Keratinocyte (primary cell): ENCODE data around the gene FAM177A1. TPM values are rescaled to one million over a fixed set of nuclear protein-coding genes. Genes with fewer than 3 reads are reported as not detected.

ENCODE experiments used
- DNase-seq: peaks from one replicate; pipeline ENCODE4 v3.0.0-alpha.2; 2011; ENCODE audit warnings: low read depth, missing footprints, low spot score
- FAIRE-seq: peaks from 2 replicates; lab custom pipeline; 2011; peaks lifted over from hg19 to GRCh38; lab: Jason Lieb, UNC
- H2AFZ ChIP-seq: 2 replicates; pipeline ENCODE4 v1.6.0; 2012; ENCODE audit warnings: low read length, control low read depth, inconsistent platforms; ENCODE audit not compliant: control insufficient read depth
- H3K27ac ChIP-seq: 2 replicates; pipeline ENCODE4 v1.5.1; 2011; ENCODE audit warnings: low read length; ENCODE audit not compliant: control insufficient read depth, insufficient read depth
- H3K27me3 ChIP-seq: 3 replicates; pipeline ENCODE4 v1.6.0; 2011; ENCODE audit warnings: low read length; ENCODE audit not compliant: control insufficient read depth, insufficient read depth; ENCODE audit errors: extremely low read depth
- H3K36me3 ChIP-seq, 2 experiments: 2 replicates in 1 of 2; 3 replicates in 1 of 2; pipeline ENCODE4 v1.5.1; 2011; ENCODE audit warnings: low read length in 2 of 2, mild to moderate bottlenecking in 1 of 2; ENCODE audit not compliant: control insufficient read depth in 2 of 2, insufficient read depth in 2 of 2; ENCODE audit errors: extremely low read depth in 1 of 2
- H3K4me1 ChIP-seq: 3 replicates; pipeline ENCODE4 v1.5.1; 2011; ENCODE audit warnings: low read length; ENCODE audit not compliant: control insufficient read depth, insufficient read depth; ENCODE audit errors: extremely low read depth
- H3K4me2 ChIP-seq: 3 replicates; pipeline ENCODE4 v1.6.0; 2011; ENCODE audit warnings: low read depth, low read length; ENCODE audit not compliant: control insufficient read depth, insufficient read depth; ENCODE audit errors: extremely low read depth
- H3K4me3 ChIP-seq, 3 experiments: fragments of 200-600 bp in 1 of 3; sonication (generic) in 1 of 3; 2 replicates in 2 of 3; 3 replicates in 1 of 3; pipeline ENCODE4 v1.5.1; 2011 to 2016; ENCODE audit warnings: low read length in 3 of 3, mild to moderate bottlenecking in 3 of 3, control low read depth in 2 of 3, inconsistent platforms in 1 of 3, low read depth in 1 of 3, mixed read lengths in 1 of 3, mixed run types in 1 of 3, moderate library complexity in 1 of 3; ENCODE audit not compliant: control insufficient read depth in 2 of 3, insufficient read depth in 2 of 3; ENCODE audit errors: extremely low read depth in 1 of 3
- H3K79me2 ChIP-seq: 2 replicates; pipeline ENCODE4 v1.6.0; 2012; ENCODE audit warnings: low read length; ENCODE audit not compliant: control insufficient read depth, insufficient read depth
- H3K9ac ChIP-seq: 3 replicates; pipeline ENCODE4 v1.6.0; 2011; ENCODE audit warnings: low read length; ENCODE audit not compliant: control insufficient read depth, insufficient read depth; ENCODE audit errors: extremely low read depth
- H3K9me1 ChIP-seq: 3 replicates; pipeline ENCODE4 v1.6.0; 2011; ENCODE audit warnings: low read length; ENCODE audit not compliant: control insufficient read depth, insufficient read depth; ENCODE audit errors: extremely low read depth
- H3K9me3 ChIP-seq: 2 replicates; pipeline ENCODE4 v1.5.1; 2012; ENCODE audit warnings: low read depth, low read length; ENCODE audit not compliant: control insufficient read depth
- H4K20me1 ChIP-seq: 3 replicates; pipeline ENCODE4 v1.6.0; 2011; ENCODE audit warnings: low read length; ENCODE audit not compliant: control insufficient read depth, insufficient read depth; ENCODE audit errors: extremely low read depth
- EZH2 ChIP-seq: IDR thresholded peaks from one replicate; pipeline ENCODE4 v1.6.1; 2012; ENCODE audit warnings: inconsistent platforms, mild to moderate bottlenecking, low read length, moderate library complexity
- dilution Hi-C: fragments of 300-500 bp; cut with MboI; formaldehyde crosslinking; loops from one replicate; pipeline ENCODE4 v1.7.0; 2020; ENCODE audit warnings: low sequenced_read_pairs; ENCODE audit not compliant: extremely low pct_ligation_motif_present
- polyA plus RNA-seq, 5 experiments: library from polyadenylated mRNA; depleted of rRNA in 3 of 5; stranded (reverse) in 3 of 5; stranded (forward) in 1 of 5; unstranded in 1 of 5; fragments of >200 nt; gene quantifications; 1 replicate in 1 of 5; 2 replicates in 3 of 5; 3 replicates in 1 of 5; pipeline versions ENCODE4 v1.2.1 to v1.2.3, GENCODE V29; 2011 to 2012; ENCODE audit warnings: missing spikeins in 2 of 5, low read depth in 1 of 5, low replicate concordance in 1 of 5
- TF ChIP-seq, protein P1 (sequence below), 3 experiments: IDR thresholded peaks in 1 of 3; conservative IDR thresholded peaks in 1 of 3; optimal IDR thresholded peaks in 1 of 3; 2 replicates in 2 of 3; 3 replicates in 1 of 3; pipeline versions ENCODE3 to v1.5.1; 2011; ENCODE audit warnings: low read length in 3 of 3, mild to moderate bottlenecking in 3 of 3, moderate library complexity in 2 of 3, control low read depth in 1 of 3, inconsistent platforms in 1 of 3; ENCODE audit not compliant: insufficient read depth in 2 of 3; ENCODE audit errors: extremely low read depth in 1 of 3

FAM177A1 gene
- polyA plus RNA-seq, 1 donor (not counting 4 experiments of a cell fraction or from before 2014, with no cell fraction given) = 53.1 TPM

DNA sequence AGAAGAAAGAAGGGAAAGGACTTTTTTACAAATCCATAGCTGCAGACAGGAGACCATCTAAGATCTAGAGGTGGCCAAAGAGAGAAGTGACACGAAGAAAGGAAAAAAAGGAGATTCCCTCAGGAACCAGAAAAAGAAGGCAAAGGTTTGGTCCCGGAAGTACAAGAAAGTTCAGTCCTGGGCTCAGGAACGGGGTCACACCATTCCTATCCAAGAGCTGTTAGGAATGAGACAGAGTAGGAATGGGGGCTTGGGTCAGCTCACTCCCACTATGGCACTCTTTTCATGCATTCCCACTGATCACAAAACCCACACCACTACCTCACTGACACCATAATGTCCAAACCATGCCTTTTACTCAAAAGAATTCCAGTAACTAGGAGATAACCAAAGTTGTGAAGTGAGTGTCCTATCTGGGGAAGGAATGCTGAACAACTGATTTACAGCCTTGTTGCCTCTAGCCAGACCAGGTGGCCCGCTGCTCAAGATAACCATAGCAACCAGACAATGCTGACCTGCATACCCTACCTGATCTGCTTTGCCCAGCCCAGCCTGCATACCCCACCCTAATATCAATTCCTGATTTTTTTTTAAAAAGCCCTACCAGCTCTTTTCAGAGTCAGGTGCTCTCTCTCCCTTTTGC is 67.4 kb downstream of the FAM177A1 start:
- Histone ChIP-seq H3K4me2 (no peak overlapping the region), H3K9me3 (no peaks in the 10 kb centered on the region), H3K9me1 (no peaks in the 10 kb centered on the region), H3K9ac (no peak overlapping the region), H3K79me2 (no peaks in the 10 kb centered on the region), H2AFZ (no peak overlapping the region), H4K20me1 (no peaks in the 10 kb centered on the region), H3K27ac (no peak overlapping the region), H3K36me3 (peaks cover 6 to 10% of the 10 kb centered on the region in 2 experiments), H3K4me3 (no peak overlapping the region), H3K27me3 (no peaks in the 10 kb centered on the region), H3K4me1 (no peaks in the 10 kb centered on the region)
- DNase-seq = no peak
- dilution Hi-C loops = no loop called here
- FAIRE-seq = no peak
- no peak for TF ChIP-seq EZH2

DNA sequence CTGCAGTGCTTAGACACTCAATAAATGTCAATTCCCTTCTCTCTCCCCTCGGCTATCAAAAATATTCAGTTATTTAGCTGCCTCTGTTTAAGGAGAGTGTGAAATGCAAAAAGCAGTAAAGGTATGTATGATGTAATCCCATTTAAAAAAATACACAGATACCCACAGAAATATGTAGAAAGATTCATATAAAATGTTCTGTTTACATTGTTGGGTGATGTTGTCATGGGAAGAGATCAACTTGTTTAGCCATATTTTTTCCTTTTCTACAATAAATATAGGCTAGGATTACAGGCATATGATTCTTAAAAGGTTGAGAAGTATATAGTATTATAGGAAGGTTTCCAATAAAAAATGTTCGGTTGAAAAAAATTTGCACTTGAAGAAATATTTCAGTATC is 68.0 kb downstream of the FAM177A1 start:
- Histone ChIP-seq H2AFZ (no peak overlapping the region), H3K79me2 (no peaks in the 10 kb centered on the region), H3K9me1 (no peaks in the 10 kb centered on the region), H3K9ac (no peak overlapping the region), H3K9me3 (no peaks in the 10 kb centered on the region), H3K4me2 (no peak overlapping the region), H3K27ac (no peak overlapping the region), H4K20me1 (no peaks in the 10 kb centered on the region), H3K4me3 (no peak overlapping the region), H3K36me3 (peaks cover 6 to 10% of the 10 kb centered on the region in 2 experiments), H3K4me1 (no peaks in the 10 kb centered on the region), H3K27me3 (no peaks in the 10 kb centered on the region)
- FAIRE-seq (no peak), DNase-seq (no peak)
- TF ChIP-seq, protein P1, sequence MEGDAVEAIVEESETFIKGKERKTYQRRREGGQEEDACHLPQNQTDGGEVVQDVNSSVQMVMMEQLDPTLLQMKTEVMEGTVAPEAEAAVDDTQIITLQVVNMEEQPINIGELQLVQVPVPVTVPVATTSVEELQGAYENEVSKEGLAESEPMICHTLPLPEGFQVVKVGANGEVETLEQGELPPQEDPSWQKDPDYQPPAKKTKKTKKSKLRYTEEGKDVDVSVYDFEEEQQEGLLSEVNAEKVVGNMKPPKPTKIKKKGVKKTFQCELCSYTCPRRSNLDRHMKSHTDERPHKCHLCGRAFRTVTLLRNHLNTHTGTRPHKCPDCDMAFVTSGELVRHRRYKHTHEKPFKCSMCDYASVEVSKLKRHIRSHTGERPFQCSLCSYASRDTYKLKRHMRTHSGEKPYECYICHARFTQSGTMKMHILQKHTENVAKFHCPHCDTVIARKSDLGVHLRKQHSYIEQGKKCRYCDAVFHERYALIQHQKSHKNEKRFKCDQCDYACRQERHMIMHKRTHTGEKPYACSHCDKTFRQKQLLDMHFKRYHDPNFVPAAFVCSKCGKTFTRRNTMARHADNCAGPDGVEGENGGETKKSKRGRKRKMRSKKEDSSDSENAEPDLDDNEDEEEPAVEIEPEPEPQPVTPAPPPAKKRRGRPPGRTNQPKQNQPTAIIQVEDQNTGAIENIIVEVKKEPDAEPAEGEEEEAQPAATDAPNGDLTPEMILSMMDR (optimal IDR thresholded peaks at IDR 0.05 in 1 of 3, IDR thresholded peaks at IDR 0.05 in 1 of 3, conservative IDR thresholded peaks at IDR 0.05 in 1 of 3; ENCODE audit: extremely low read depth in 1 of 3, insufficient read depth in 2 of 3, low read length in 3 of 3) = no peak
- TF ChIP-seq EZH2 = no peak
- dilution Hi-C loops = no loop called here

DNA sequence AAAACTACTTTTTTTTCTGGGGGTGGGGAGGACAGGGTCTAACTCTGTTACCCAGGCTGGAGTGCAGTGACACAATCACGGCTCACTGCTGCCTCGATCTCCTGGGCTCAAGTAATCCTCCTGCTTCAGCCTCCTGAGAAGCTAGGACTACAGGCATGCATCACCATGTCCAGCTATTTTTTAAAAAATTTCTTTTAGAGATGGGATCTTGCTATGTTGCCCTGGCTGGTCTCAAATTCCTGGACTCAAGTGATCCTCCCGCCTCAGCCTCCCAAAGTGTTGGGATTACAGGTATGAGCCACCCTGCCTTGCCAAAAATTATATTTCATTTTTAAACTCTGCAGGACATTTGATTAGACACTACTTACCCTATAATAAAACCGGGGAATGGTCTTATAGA is 70.2 kb downstream of the FAM177A1 start:
- no peak for FAIRE-seq
- H3K36me3 ChIP-seq = peaks cover 0 to 8% of the 10 kb centered on the region in 2 experiments

More for the DNA sequence above, 70.2 kb downstream of the FAM177A1 start:
- Histone ChIP-seq H2AFZ (no peak overlapping the region), H3K9ac (no peak overlapping the region), H3K79me2 (no peaks in the 10 kb centered on the region), H3K9me1 (no peaks in the 10 kb centered on the region), H4K20me1 (no peaks in the 10 kb centered on the region), H3K9me3 (no peaks in the 10 kb centered on the region), H3K4me2 (no peak overlapping the region), H3K27ac (no peak overlapping the region), H3K4me3 (no peak overlapping the region), H3K27me3 (no peaks in the 10 kb centered on the region), H3K4me1 (peaks cover 4% of the 10 kb centered on the region)
- no peak for DNase-seq
- TF ChIP-seq, protein P1 (optimal IDR thresholded peaks at IDR 0.05 in 1 of 3, IDR thresholded peaks at IDR 0.05 in 1 of 3, conservative IDR thresholded peaks at IDR 0.05 in 1 of 3; ENCODE audit: extremely low read depth in 1 of 3, insufficient read depth in 2 of 3, low read length in 3 of 3) = no peak
- no peak for TF ChIP-seq EZH2
- dilution Hi-C loops = no loop called here
